H1 (cell line): ENCODE data around the gene UNC13C. TPM values are rescaled to one million over a fixed set of nuclear protein-coding genes. Genes with fewer than 3 reads are reported as not detected.

Source experiments
- CHD7 ChIP-seq: fragments of 300-600 bp; sonication (generic); IDR thresholded peaks from 2 replicates; pipeline ENCODE4 v1.7.1; 2012; ENCODE audit warnings: low read length, moderate library complexity, mild to moderate bottlenecking, inconsistent platforms; ENCODE audit not compliant: insufficient replicate concordance
- EP300 ChIP-seq, 2 experiments: IDR thresholded peaks; 1 replicate in 1 of 2; 2 replicates in 1 of 2; pipeline ENCODE4 v1.6.1; 2011 to 2012; ENCODE audit warnings: low read depth in 2 of 2, low read length in 2 of 2, mild to moderate bottlenecking in 2 of 2, borderline replicate concordance in 1 of 2, inconsistent platforms in 1 of 2, moderate library complexity in 1 of 2
- ZNF274 ChIP-seq: IDR thresholded peaks from 2 replicates; pipeline ENCODE4 v1.7.0; 2012; ENCODE audit warnings: low read length, borderline replicate concordance; ENCODE audit errors: extremely low read depth
- polyA plus RNA-seq, 7 experiments: library from polyadenylated mRNA; depleted of rRNA in 3 of 7; stranded (reverse) in 5 of 7; unstranded in 2 of 7; fragments of >200 nt in 5 of 7; fragments of 200-250 nt in 2 of 7; gene quantifications; 1 replicate in 5 of 7; 2 replicates in 1 of 7; 4 replicates in 1 of 7; pipeline versions ENCODE4 v1.2.1 to v1.2.3, GENCODE V29; 2011 to 2013; ENCODE audit warnings: missing spikeins in 2 of 7, mixed read lengths in 2 of 7
- total RNA-seq: library from RNA; stranded (reverse); fragmentation: NEBNext Ultra II Directional; extraction: Animal tissue kit (Norgen Biotek cat#: 25700); gene quantifications from 2 replicates; pipeline ENCODE4 v1.2.1, GENCODE V29; 2021

UNC13C gene
- total and polyA plus RNA-seq, 2 of the 8 experiments (the other 6 are each of a cell fraction or from before 2014, with no cell fraction given): 0.02 to 0.13 TPM

DNA sequence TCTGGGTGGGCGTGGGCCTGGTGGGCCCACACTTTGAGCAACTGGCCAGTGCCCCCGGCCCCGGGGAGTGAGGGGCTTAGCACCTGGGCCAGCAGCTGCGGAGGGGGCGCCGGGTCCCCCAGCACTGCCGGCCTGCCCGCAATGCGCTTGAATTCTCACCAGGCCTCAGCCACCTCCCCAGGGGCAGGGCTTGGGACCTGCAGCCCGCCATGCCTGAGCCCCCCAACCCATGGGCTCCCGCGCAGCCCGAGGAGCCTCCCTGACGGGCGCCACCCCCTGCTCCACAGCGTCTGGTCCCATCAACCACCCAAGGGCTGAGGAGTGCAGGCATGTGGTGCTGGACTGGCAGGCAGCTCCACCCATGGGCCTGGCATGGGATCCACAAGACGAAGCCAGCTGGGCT, 484.3 kb downstream of the UNC13C start (continued):
- TF ChIP-seq CHD7 (no peak), ZNF274 (no peak), EP300 (IDR thresholded peaks at IDR 0.05; ENCODE audit: borderline replicate concordance in 1 of 2, low read depth in 2 of 2, low read length in 2 of 2) (no peak)
